Measurements from ENCODE around the gene TEX55.
"Not testable (repeated sequence)": the region's sequence is repeated elsewhere in the genome, so short reads cannot be mapped to it uniquely, and the experiment has no call there.

Gene TEX55

DNA sequence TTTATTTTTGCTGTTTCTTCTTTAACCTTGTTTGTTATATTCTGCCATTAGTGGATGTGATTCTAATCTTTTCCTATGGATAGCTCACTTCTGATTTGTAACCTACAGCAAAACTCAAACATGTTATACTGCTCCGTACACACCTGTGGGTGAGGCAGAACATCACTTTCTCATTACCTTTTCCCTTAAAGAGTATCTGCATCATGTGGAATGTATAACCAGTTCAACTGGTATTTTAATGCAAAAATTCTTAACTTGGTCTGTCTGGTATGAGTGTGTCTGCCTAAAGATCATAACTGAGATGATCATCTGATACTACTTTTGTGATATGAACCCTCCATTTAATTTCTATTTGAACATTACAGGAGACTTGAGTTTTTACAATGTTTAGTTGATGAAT is 14.4 kb downstream of the TEX55 start:
- DNase-seq (ENCODE audit: low read depth in 2 of 2, low spot score in 1 of 2): no peak

DNA sequence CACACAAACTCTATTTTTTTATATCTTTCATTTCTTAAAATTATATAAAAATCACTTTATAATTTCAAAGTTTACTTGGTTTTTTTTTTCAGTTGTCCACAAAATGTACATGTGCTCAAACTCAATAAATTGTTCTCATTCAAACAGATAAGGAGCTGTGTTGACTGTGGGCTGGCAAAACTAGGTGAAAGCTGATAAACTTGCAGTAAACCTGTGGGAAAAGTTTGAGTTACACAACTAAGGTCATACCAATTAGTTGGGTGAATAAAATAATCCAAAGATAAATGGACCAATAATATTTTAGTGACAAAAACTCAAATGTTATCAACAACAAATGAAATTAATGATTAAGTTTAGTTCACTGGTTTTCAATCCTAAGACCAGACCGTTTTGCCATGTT is 14.8 kb downstream of the TEX55 start:
- no peak for DNase-seq (ENCODE audit: low read depth in 2 of 2, low spot score in 1 of 2)

DNA sequence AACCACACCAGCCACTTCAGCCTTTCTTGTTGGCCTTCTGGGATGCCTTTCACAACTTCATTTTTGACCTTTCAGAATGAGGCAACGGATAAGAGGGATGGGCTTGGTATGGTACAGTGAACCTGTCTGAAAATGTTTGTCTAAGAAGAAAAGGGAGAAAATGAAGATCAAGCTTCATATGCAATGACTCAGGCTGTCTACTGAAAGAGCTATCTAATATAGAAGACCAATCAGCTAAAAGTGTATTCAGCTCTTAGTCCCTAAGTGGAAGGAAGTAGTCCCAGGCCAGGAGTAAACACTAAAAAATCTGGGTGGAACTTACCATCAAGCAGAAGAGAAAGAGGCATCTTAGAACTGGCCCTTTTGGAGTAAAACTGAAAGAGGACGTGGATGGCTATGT is 15.3 kb downstream of the TEX55 start:
- DNase-seq (ENCODE audit: low read depth in 2 of 2, low spot score in 1 of 2): no peak

GRCh38 chr3:119164745-119165144 is 18.8 kb downstream of the TEX55 start:
- not testable (repeated sequence) for DNase-seq (ENCODE audit: low read depth in 2 of 2, low spot score in 1 of 2)

DNA sequence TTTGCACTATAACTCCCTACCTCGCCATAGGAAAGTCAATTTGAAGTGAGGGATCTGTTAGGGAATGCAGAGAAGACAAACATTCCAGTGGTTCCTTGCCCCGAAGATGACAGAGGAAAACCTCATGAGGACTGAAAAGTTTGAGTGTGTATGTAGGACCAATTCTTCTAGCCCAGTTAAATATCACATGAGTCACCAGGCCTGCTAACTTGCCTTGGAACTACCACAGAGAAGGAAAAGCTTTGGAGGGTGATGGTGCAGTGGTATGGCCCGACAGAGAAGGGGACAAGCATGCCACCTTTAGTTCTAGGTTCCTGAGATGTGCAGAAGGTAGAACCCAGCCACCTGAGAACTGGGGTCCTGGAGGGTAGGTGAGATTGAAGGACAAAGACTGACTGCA is 24.9 kb downstream of the TEX55 start:
- no peak for DNase-seq (ENCODE audit: low read depth in 2 of 2, low spot score in 1 of 2)

DNA sequence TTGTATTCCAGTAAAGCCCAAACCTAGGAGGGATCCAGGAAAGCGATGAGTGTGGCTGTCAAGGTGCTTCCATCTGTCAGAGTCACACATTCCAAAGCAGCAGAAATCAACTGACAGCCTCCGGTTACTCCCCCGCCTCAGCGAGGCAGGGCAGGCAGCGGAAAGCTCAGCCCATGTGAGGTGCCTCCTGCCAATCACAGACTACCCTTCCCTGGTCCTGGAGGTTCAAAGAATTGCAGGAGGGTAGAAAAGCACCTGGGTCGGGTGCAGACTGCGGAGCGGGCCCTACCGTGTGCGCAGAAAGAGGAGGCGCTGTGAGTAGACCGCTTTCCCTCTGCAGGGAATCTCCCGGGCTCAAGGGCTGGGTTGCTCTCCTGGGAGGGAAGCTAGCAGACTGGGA is 27.4 kb downstream of the TEX55 start, which contains the start of gene UPK1B:
UPK1B (plus strand) TSS at position 274 of the 400 bp plus-strand sequence. CDS start 13,144 bp downstream, outside the sequence.
- DNase-seq (ENCODE audit: low read depth in 2 of 2, low spot score in 1 of 2): no peak

GRCh38 chr3:119175872-119176756 is 30.1 kb downstream of the TEX55 start:
- DNase-seq (ENCODE audit: low read depth in 2 of 2, low spot score in 1 of 2): no peak

DNA sequence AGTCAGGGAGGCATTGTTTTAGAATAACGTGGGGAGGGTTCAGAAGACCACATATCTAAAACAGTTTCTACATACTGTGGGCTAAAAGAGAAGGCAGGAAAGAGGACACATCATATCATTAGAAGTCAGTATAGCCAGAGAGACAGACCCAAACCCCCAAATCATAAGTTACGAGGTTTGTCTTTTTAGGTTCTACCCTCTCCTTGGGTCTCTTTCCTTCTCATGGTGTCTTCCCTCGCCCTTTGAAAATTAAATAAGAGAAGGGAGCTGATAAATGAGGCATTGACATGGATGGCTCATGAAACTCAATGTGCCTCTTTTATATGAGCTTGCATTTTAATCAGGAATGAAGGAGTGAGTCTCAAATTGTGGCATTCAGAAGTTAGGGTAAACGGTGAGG is 30.8 kb downstream of the TEX55 start:
- no peak for DNase-seq (ENCODE audit: low read depth in 2 of 2, low spot score in 1 of 2)

- DNase-seq (ENCODE audit: low read depth in 2 of 2, low spot score in 1 of 2): no peak
These were observed 31.4 kb downstream of the TEX55 start for GRCh38 chr3:119177321-119177720.

DNA sequence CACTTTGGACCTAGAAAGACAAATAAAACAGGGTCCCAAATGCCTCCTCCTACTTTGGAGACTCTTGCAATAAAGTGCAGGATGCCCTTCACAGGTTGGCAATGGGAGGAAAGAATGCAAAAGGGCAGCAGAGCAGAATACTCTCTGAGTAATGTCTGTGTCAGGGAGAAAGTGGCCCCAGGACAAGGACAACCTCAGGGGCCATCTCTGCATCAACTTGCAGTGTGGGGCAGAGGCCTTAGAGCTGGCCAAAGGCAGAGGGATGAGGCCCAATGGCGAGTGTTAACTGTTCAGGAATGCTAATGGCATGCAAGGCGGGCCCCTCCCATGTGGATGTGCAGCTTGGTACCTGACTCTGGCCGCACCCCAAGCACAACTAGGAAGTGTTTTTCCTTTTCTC is 35.8 kb downstream of the TEX55 start:
- DNase-seq (ENCODE audit: low read depth in 2 of 2, low spot score in 1 of 2): no peak

DNA sequence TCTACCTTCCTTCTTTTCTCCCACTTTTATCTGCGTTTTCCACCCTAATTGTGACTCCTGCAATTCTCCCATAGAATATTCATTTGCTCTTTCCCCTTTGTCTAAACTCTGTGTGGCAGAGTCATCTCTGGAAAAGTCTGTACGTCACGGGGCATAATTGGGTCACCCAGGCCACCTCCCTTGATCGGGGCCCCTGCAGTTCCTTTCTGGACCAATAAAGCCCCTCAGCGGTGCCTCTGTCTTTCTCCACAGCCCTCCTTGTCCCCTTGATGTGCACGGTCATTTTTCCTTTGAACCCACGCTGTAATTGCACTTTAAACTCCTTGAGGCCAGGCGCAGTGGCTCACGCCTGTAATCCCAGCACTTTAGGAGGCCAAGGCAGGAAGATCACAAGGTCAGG is 38.1 kb downstream of the TEX55 start:
- DNase-seq (ENCODE audit: low read depth in 2 of 2, low spot score in 1 of 2): no peak

- no peak for DNase-seq (ENCODE audit: low read depth in 2 of 2, low spot score in 1 of 2)
These were observed 39.0 kb downstream of the TEX55 start for GRCh38 chr3:119184796-119185570.

- no peak for DNase-seq (ENCODE audit: low read depth in 2 of 2, low spot score in 1 of 2)
These were observed 41.3 kb downstream of the TEX55 start for GRCh38 chr3:119187266-119187665.

DNA sequence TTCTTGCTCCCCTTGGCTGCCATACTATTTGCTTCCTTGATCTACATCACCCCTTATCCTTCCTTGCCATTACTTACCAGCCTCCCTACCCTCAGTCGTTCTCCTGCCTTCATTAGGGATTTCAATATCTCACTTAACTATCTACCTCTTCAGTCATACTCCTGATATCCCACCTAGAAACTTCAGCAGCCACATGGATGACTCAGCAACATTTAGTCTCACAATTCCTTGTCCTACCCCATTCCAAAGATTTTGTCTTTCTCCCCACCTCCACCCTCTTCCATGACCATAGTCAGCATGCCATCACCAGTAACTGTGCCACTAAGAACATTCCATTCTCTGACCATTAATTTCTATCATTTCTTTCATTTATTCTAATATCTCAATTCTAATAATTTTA is 45.8 kb downstream of the TEX55 start:
- DNase-seq (ENCODE audit: low read depth in 2 of 2, low spot score in 1 of 2): no peak

GRCh38 chr3:119194237-119195150 is 48.5 kb downstream of the TEX55 start:
- no peak for DNase-seq (ENCODE audit: low read depth in 2 of 2, low spot score in 1 of 2)

DNA sequence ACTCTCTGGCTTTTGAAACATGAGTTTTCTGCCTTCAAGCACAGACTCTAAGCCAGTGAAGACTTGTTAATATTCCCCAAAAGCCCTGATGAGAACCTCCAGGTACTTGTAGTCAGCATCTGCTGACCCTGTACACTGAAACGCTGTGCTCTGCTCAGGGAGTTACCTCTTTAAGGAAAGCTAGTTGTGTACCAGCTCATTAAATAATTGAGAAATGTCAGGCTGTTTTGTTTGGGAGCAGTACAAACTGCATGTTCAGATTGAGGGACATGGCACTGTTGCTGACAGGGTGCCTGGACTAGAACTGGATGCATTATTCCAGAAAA is 49.1 kb downstream of the TEX55 start:
- DNase-seq (ENCODE audit: low read depth in 2 of 2, low spot score in 1 of 2): no peak

- DNase-seq (ENCODE audit: low read depth in 2 of 2, low spot score in 1 of 2): no peak
These were observed 49.9 kb downstream of the TEX55 start for GRCh38 chr3:119195911-119196310.
